Body of pancreas (tissue), 4 donors: ENCODE measurements around the gene GPI. TPM values are rescaled to one million over a fixed set of nuclear protein-coding genes. Genes with fewer than 3 reads are reported as not detected.

Experiments used
- ATAC-seq: fragments of 150-250 bp; one replicate; pipeline ENCODE4 v1.9.1; 2016
- DNase-seq, 4 donors: peaks; one replicate each; pipeline ENCODE4 v3.0.0-alpha.2; 2019
- H3K27ac ChIP-seq, 4 donors: fragments of 200-600 bp; sonication (generic); 1 replicate in 3 of 4; 2 replicates in 1 of 4; pipeline versions ENCODE4 v1.5.1 to v1.6.1; 2016 to 2019; ENCODE audit warnings: mild to moderate bottlenecking in 1 of 4, mixed read lengths in 1 of 4, moderate library complexity in 1 of 4
- H3K27me3 ChIP-seq, 2 donors: fragments of 200-600 bp; sonication (generic); one replicate each; pipeline ENCODE4 v1.6.0; 2016; ENCODE audit warnings: mild to moderate bottlenecking in 1 of 2
- H3K36me3 ChIP-seq, 2 donors: fragments of 200-600 bp; sonication (generic); replicated peaks in 1 of 2; 2 replicates each; pipeline ENCODE4 v1.5.1; 2016; ENCODE audit warnings: low read depth in 2 of 2; ENCODE audit not compliant: insufficient read depth in 1 of 2
- H3K4me1 ChIP-seq: fragments of 200-600 bp; sonication (generic); one replicate; pipeline ENCODE4 v1.6.0; 2016
- H3K4me3 ChIP-seq, 2 donors: fragments of 200-600 bp; sonication (generic); 1 replicate in 1 of 2; 2 replicates in 1 of 2; pipeline ENCODE4 v1.5.1; 2016 to 2019
- H3K9me3 ChIP-seq, 3 donors: fragments of 200-600 bp; sonication (generic); 1 replicate in 2 of 3; 2 replicates in 1 of 3; pipeline ENCODE4 v1.5.1; 2016
- CTCF ChIP-seq, 7 experiments: fragments of 450-650 bp in 4 of 7; fragments of 200-600 bp in 3 of 7; sonication (generic) in 3 of 7; IDR thresholded peaks; one replicate each; pipeline ENCODE4 v1.5.1; 2016 to 2019; ENCODE audit warnings: antibody characterized with exemption in 7 of 7
- POLR2A ChIP-seq, 3 donors: fragments of 450-650 bp; IDR thresholded peaks; one replicate each; pipeline ENCODE4 v1.6.1; 2016; ENCODE audit warnings: antibody characterized with exemption in 3 of 3, mild to moderate bottlenecking in 2 of 3
- WGBS, 2 donors: methylation state at CpG; one replicate each; pipeline ENCODE4 v1.1.5; 2017; 5-methylcytosine and 5-hydroxymethylcytosine counted together
- intact Hi-C: fragments of 100-400 bp; cut with DNase I; formaldehyde crosslinking; loops from one replicate; pipeline ENCODE4 v1.15.1; 2023
- total RNA-seq, 2 donors: library from RNA; depleted of rRNA; stranded (reverse); fragments of >200 nt; gene quantifications; one replicate each; pipeline ENCODE4 v1.1.0, GENCODE V29; 2016

GPI gene
- total RNA-seq, 2 donors from 2014 or later, result 66.4 to 118 TPM

- no peak for DNase-seq
- TF ChIP-seq CTCF (IDR thresholded peaks at IDR 0.05), result no peak
- no peak for TF ChIP-seq POLR2A (IDR thresholded peaks at IDR 0.05)
- no peaks in the 10 kb centered on the region for H3K27me3 ChIP-seq
- H3K27ac ChIP-seq, result no peak overlapping the region
- H3K4me3 ChIP-seq, result no peak overlapping the region
- H3K4me1 ChIP-seq, result peaks cover 29% of the 10 kb centered on the region
- H3K9me3 ChIP-seq, result no peaks in the 10 kb centered on the region
- intact Hi-C loops, result no loop called here
- peaks cover 0 to 5% of the 10 kb centered on the region in 2 donors for H3K36me3 ChIP-seq
- ATAC-seq, result no peak
- 53 to 60% methylated on average over 3 of the region's 3 CpGs for WGBS, 2 donors
These were observed 45.8 kb upstream of the GPI start for GRCh38 chr19:34319230-34319585.

DNA sequence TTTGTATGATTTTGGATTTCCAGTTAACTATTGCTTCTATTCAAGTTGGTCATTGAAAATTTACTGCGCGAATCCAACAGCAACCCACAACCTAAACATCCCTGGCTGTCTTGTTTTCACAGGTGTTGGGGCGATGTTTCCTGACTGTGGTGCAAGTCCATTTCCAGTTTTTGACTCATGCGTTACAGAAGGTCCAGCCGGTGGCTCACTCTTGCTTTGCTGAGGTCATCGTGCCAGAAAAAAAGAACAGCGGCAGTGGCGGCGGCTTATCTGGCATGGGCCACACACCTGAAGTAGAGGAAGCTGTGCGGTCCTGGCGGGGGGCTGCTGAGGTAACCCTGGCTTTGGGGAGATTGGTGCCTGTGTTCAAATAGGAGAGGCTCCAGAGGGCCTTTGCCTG, 45.2 kb upstream of the GPI start:
- ATAC-seq, result no peak
- no peak for DNase-seq
- WGBS, 2 donors, result 81 to 92% methylated on average over 11 of the region's 11 CpGs
- no peaks in the 10 kb centered on the region for H3K9me3 ChIP-seq
- peaks cover 0 to 5% of the 10 kb centered on the region in 2 donors for H3K36me3 ChIP-seq
- intact Hi-C loops, result no loop called here
- TF ChIP-seq POLR2A (IDR thresholded peaks at IDR 0.05) (no peak), CTCF (IDR thresholded peaks at IDR 0.05) (no peak)
- H3K27me3 ChIP-seq, result no peaks in the 10 kb centered on the region
- no peak overlapping the region for H3K27ac ChIP-seq
- peaks cover 29% of the 10 kb centered on the region for H3K4me1 ChIP-seq
- H3K4me3 ChIP-seq, result no peak overlapping the region

DNA sequence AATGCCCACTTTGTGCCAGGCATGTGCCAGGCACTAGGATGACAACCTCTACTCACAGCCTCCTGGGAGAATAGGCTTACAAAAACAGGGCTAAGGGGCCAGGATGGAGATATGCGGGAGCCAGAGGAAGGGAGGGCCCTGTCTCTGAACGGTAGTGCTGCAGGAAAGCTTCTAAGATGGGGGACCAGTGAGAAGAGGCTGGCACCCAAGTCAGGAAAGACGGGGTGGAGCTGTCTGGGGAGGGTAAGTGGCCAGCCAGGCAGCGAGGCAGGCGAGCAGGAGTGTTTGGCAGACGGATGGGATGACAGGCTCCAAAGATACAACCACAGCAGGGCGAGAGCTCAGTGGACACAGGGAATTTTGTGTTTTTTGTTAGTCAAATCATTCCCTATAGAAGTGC, 44.7 kb upstream of the GPI start:
- peaks cover 0 to 5% of the 10 kb centered on the region in 2 donors for H3K36me3 ChIP-seq
- no peak for ATAC-seq
- H3K27me3 ChIP-seq, result no peaks in the 10 kb centered on the region
- intact Hi-C loops, result no loop called here
- TF ChIP-seq POLR2A (IDR thresholded peaks at IDR 0.05) (no peak), CTCF (IDR thresholded peaks at IDR 0.05) (no peak)
- WGBS, 2 donors, result 79 to 90% methylated on average over 7 of the region's 7 CpGs
- H3K9me3 ChIP-seq, result no peaks in the 10 kb centered on the region
- peak overlapping the region in 1 of 4 donors; percentile 21 for H3K27ac ChIP-seq
- H3K4me3 ChIP-seq, result no peak overlapping the region
- no peak for DNase-seq
- H3K4me1 ChIP-seq, result peaks cover 29% of the 10 kb centered on the region

DNA sequence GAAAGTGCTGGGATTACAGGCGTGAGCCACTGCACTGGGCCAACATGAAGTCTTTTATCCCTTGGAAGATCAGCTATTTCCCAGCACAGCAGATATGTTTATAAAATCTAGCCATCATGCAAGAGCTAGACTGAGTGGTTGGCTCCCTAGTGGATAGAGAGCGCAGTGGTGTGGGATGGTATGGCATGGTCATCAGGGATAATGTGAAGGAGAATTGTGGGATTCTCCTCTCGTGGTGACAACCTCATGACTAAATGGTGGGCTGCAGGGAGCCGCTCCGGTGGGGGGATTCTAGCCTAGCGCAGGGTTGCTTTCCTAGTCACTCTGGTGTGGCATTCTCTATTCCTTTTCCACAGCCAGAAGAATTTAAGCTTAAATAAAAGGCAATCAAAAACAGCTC, 43.3 kb upstream of the GPI start:
- WGBS, 2 donors, result 89 to 97% methylated on average over 6 of the region's 6 CpGs
- ATAC-seq (no peak), DNase-seq (no peak)
- H3K27me3 ChIP-seq, result no peaks in the 10 kb centered on the region
- TF ChIP-seq CTCF (IDR thresholded peaks at IDR 0.05), result no peak
- no peak for TF ChIP-seq POLR2A (IDR thresholded peaks at IDR 0.05)
- intact Hi-C loops, result no loop called here
- peaks cover 18% of the 10 kb centered on the region for H3K4me1 ChIP-seq
- H3K27ac ChIP-seq, result no peak overlapping the region
- H3K9me3 ChIP-seq, result no peaks in the 10 kb centered on the region
- peaks cover 0 to 5% of the 10 kb centered on the region in 2 donors for H3K36me3 ChIP-seq
- H3K4me3 ChIP-seq, result no peak overlapping the region

DNA sequence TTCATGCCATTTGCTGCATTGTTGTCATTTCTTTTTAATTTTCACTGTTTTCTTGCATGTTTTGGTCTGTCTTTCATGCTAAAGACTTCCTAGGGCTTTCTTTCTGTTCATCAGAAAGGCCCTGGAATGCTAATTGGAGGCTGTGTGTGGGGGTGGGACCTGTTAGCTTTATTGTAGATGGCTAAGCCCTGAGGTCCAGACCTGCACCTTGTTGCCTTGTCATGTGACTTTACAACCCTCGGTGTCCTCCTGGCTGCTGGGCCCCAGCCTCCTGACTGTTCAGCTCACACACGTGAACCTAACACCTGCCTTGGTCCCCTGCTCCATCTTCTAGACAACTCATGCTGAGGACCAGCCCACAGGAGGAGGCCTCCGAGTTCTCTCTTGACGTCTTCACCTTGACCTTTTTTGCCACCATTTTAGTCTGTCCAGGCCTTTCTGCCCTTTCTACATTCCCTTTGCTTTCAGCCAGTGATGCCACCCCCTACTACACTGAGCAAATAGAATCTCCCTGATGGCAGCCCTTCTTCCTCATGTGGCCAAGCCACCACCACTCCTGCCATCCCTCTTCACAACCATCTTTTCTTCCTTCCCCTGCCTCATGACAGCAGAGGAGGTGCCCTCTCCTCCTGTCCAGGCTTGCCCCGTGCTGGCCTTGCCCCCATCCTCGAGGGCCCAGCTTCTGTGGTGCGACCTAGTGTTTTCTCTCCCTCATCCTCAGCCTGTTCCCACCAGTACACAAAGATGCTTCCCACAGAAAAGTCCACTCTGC, 41.4 kb upstream of the GPI start:
- H3K4me3 ChIP-seq, result no peak overlapping the region
- 76 to 82% methylated on average over 7 of the region's 7 CpGs for WGBS, 2 donors
- H3K9me3 ChIP-seq, result no peaks in the 10 kb centered on the region
- ATAC-seq, result no peak
- TF ChIP-seq POLR2A (IDR thresholded peaks at IDR 0.05), result no peak
- no peak for TF ChIP-seq CTCF (IDR thresholded peaks at IDR 0.05)
- intact Hi-C loops, result no loop called here
- H3K36me3 ChIP-seq, result peaks cover 0 to 13% of the 10 kb centered on the region in 2 donors
- DNase-seq, result no peak
- H3K27me3 ChIP-seq, result no peaks in the 10 kb centered on the region
- H3K27ac ChIP-seq, result no peak overlapping the region
- H3K4me1 ChIP-seq, result peaks cover 4% of the 10 kb centered on the region
